HEK293 (cell line): ENCODE results near the gene THY1.

Experiments used
- CTCF ChIA-PET: fragments of 350-600 bp; formaldehyde crosslinking; extraction: SDS; loops from one replicate; lab custom pipeline; 2021; ENCODE audit warnings: antibody characterized with exemption; lab: Yijun Ruan, JAX
- POLR2A ChIA-PET: fragments of 300-600 bp; formaldehyde crosslinking; extraction: SDS; loops from one replicate; lab custom pipeline; 2020; ENCODE audit warnings: antibody characterized with exemption, inconsistent platforms; lab: Yijun Ruan, JAX
- H3K27ac ChIP-seq: fragments of 200-500 bp; sonication (Bioruptor generic); 2 replicates; pipeline ENCODE4 v1.5.1; 2014; ENCODE audit warnings: low read depth, low read length, control low read depth, inconsistent platforms; ENCODE audit errors: extremely low read depth
- H3K36me3 ChIP-seq, 2 experiments: fragments of 200-500 bp in 1 of 2; sonication (Bioruptor generic) in 1 of 2; 1 replicate in 1 of 2; 2 replicates in 1 of 2; pipeline ENCODE4 v1.5.1; 2014 to 2017; ENCODE audit warnings: inconsistent platforms in 2 of 2, low read length in 2 of 2; ENCODE audit not compliant: control insufficient read depth in 2 of 2, insufficient read depth in 1 of 2
- H3K4me1 ChIP-seq: fragments of 200-500 bp; sonication (Bioruptor generic); 2 replicates; pipeline ENCODE4 v1.5.1; 2014; ENCODE audit warnings: mild to moderate bottlenecking, low read length, inconsistent platforms; ENCODE audit not compliant: control insufficient read depth, insufficient read depth
- H3K4me3 ChIP-seq: 2 replicates; pipeline ENCODE4 v1.5.1; 2011; ENCODE audit warnings: low read depth, mild to moderate bottlenecking, control low read depth, low read length, moderate library complexity
- H3K9me3 ChIP-seq: fragments of 200-500 bp; sonication (Bioruptor generic); 2 replicates; pipeline ENCODE4 v1.5.1; 2014; ENCODE audit warnings: low read depth, low read length, inconsistent platforms; ENCODE audit not compliant: control insufficient read depth, insufficient read depth
- HIC1 ChIP-seq: fragments of 450-650 bp; formaldehyde crosslinking; IDR thresholded peaks from 2 replicates; pipeline ENCODE4 v1.5.1; 2016; ENCODE audit warnings: missing biosample characterization, missing genetic modification characterization
- KLF1 ChIP-seq: fragments of 450-650 bp; formaldehyde crosslinking; IDR thresholded peaks from 2 replicates; pipeline ENCODE4 v1.5.1; 2016; ENCODE audit warnings: missing biosample characterization, missing genetic modification characterization
- MYNN ChIP-seq: fragments of 450-650 bp; formaldehyde crosslinking; IDR thresholded peaks from 2 replicates; pipeline ENCODE4 v1.5.1; 2016; ENCODE audit warnings: missing biosample characterization, missing genetic modification characterization, borderline replicate concordance
- SP7 ChIP-seq: fragments of 450-650 bp; formaldehyde crosslinking; IDR thresholded peaks from 2 replicates; pipeline ENCODE4 v1.5.1; 2016; ENCODE audit warnings: missing biosample characterization, missing genetic modification characterization
- TRIM28 ChIP-seq: IDR thresholded peaks from 2 replicates; pipeline ENCODE4 v1.6.1; 2011; ENCODE audit warnings: low read length, control low read depth, borderline replicate concordance
- ZBTB20 ChIP-seq: fragments of 450-650 bp; formaldehyde crosslinking; IDR thresholded peaks from 2 replicates; pipeline ENCODE4 v1.5.1; 2016; ENCODE audit warnings: missing biosample characterization, missing genetic modification characterization
- ZBTB8A ChIP-seq: fragments of 450-650 bp; formaldehyde crosslinking; IDR thresholded peaks from 2 replicates; pipeline ENCODE4 v1.5.1; 2016; ENCODE audit warnings: missing biosample characterization, missing genetic modification characterization
- ZIC2 ChIP-seq: fragments of 450-650 bp; formaldehyde crosslinking; IDR thresholded peaks from 2 replicates; pipeline ENCODE4 v1.5.1; 2016; ENCODE audit warnings: missing biosample characterization, missing genetic modification characterization
- ZNF138 ChIP-seq: fragments of 450-650 bp; formaldehyde crosslinking; IDR thresholded peaks from 2 replicates; pipeline ENCODE4 v1.5.1; 2016; ENCODE audit warnings: missing biosample characterization, missing genetic modification characterization, borderline replicate concordance
- ZNF184 ChIP-seq: fragments of 450-650 bp; IDR thresholded peaks from 2 replicates; pipeline ENCODE4 v1.5.1; 2018; ENCODE audit warnings: missing biosample characterization, mild to moderate bottlenecking, missing genetic modification characterization
- ZNF335 ChIP-seq: fragments of 450-650 bp; formaldehyde crosslinking; conservative IDR thresholded peaks from 2 replicates; pipeline ENCODE4 v1.5.1; 2016; ENCODE audit warnings: missing biosample characterization, missing genetic modification characterization
- ZNF394 ChIP-seq: fragments of 450-650 bp; formaldehyde crosslinking; IDR thresholded peaks from 2 replicates; pipeline ENCODE4 v1.5.1; 2016; ENCODE audit warnings: missing biosample characterization, missing genetic modification characterization, mild to moderate bottlenecking, moderate library complexity, borderline replicate concordance
- ZNF398 ChIP-seq: fragments of 450-650 bp; formaldehyde crosslinking; IDR thresholded peaks from 2 replicates; pipeline ENCODE4 v1.5.1; 2017; ENCODE audit warnings: missing biosample characterization, missing genetic modification characterization
- ZNF600 ChIP-seq: fragments of 450-650 bp; formaldehyde crosslinking; IDR thresholded peaks from 2 replicates; pipeline ENCODE4 v1.5.1; 2016; ENCODE audit warnings: missing biosample characterization, missing genetic modification characterization
- ZNF629 ChIP-seq: fragments of 450-650 bp; formaldehyde crosslinking; IDR thresholded peaks from 2 replicates; pipeline ENCODE4 v1.5.1; 2017; ENCODE audit warnings: missing biosample characterization, missing genetic modification characterization
- ZNF701 ChIP-seq: fragments of 450-650 bp; formaldehyde crosslinking; IDR thresholded peaks from 2 replicates; pipeline ENCODE4 v1.5.1; 2016; ENCODE audit warnings: missing biosample characterization, missing genetic modification characterization
- ZNF785 ChIP-seq: fragments of 450-650 bp; formaldehyde crosslinking; IDR thresholded peaks from 2 replicates; pipeline ENCODE4 v1.5.1; 2016; ENCODE audit warnings: missing biosample characterization, missing genetic modification characterization
- TF ChIP-seq, protein P1 (sequence below): fragments of 450-650 bp; formaldehyde crosslinking; IDR thresholded peaks from 2 replicates; pipeline ENCODE4 v1.5.1; 2016; ENCODE audit warnings: missing biosample characterization, missing genetic modification characterization
- TF ChIP-seq, protein P2 (sequence below): fragments of 450-650 bp; formaldehyde crosslinking; IDR thresholded peaks from 2 replicates; pipeline ENCODE4 v1.5.1; 2016; ENCODE audit warnings: missing biosample characterization, missing genetic modification characterization

The THY1 gene

DNA sequence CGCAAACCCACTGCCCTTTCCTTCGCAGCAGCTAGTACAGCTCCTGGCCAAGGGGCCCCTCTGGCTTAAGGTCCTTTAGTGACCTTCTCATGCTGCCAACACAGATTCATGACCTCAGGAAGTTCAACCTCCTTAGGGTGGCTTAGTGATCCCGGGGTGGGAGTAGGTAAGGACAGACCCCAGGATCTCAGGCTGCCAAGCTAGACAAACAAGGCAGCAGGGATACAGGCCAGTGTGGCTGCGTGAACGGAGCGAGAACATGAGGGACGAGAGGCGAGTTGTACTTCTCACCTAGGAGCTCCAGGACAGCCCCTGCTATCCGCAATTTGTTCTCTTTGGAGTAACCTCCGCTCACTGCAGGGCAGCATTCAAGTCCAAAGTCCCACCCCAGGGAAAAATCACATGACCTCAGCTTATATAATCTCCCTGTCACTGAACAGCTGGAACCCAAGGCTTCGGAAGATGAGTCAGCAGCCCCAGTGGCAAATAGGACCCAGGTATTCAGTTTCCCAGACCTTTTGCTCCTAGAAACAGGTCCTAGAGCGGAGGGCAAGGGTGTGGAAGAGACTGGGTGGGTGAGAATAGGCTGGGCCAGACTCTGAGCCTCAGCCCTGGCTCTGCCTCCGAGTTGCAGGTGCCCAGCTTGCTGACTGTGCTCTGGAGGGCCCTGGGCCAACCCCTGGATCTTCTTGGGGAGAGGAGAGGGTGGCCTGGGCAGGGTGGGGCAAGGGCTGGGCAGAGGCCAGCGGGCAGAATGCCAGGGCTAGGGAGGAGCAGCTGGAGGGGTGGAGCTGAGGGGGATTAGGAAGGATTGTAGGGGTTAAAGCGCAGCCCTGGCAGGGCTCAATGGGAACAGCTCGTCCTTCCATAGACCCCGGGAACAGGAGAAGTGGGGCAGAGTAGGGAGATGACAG lies 54.6 kb downstream of the THY1 start:
- Histone ChIP-seq H3K4me3 (no peak overlapping the region), H3K9me3 (no peaks in the 10 kb centered on the region), H3K27ac (no peak overlapping the region), H3K36me3 (no peaks in the 10 kb centered on the region), H3K4me1 (peaks cover 2% of the 10 kb centered on the region; the same call in 1 of the 2 replicates)
- CTCF ChIA-PET = interaction anchor here (0.5 to 5.4 kb wide), 11 partner anchors 12 to 438 kb away, joined by 3 to 59 read pairs (median 4); partner anchors contain the start of genes C1QTNF5 and USP2
- POLR2A ChIA-PET = interaction anchor here (0.6 to 1.8 kb wide), 4 partner anchors 30 to 653 kb away, joined by 3 to 20 read pairs (median 3); partner anchors contain the start of gene MCAM
- TF ChIP-seq ZNF398 (peak; percentile 30; the same call in 1 of the 2 replicates), ZNF184 (tag by site-specific recombination) (no peak), KLF1 (tag by site-specific recombination) (peak; percentile 95), ZNF701 (tag by site-specific recombination) (no peak), ZNF629 (tag by site-specific recombination) (0 out of 2 replicates have a peak, but pooled peaks have one; percentile 13), ZBTB8A (tag by site-specific recombination) (0 out of 2 replicates have a peak, but pooled peaks have one; percentile 18), MYNN (no peak), ZNF138 (tag by site-specific recombination) (no peak), ZNF394 (no peak), ZIC2 (tag by site-specific recombination) (peak; percentile 57), ZNF335 (tag by site-specific recombination) (peak; percentile 33; the same call in 1 of the 2 replicates), TRIM28 (no peak), SP7 (0 out of 2 replicates have a peak, but pooled peaks have one; percentile 9), HIC1 (tag by site-specific recombination) (no peak), ZNF600 (tag by site-specific recombination) (peak; percentile 66), ZBTB20 (tag by site-specific recombination) (0 out of 2 replicates have a peak, but pooled peaks have one; percentile 23), ZNF785 (tag by site-specific recombination) (no peak)
- TF ChIP-seq, protein P1, sequence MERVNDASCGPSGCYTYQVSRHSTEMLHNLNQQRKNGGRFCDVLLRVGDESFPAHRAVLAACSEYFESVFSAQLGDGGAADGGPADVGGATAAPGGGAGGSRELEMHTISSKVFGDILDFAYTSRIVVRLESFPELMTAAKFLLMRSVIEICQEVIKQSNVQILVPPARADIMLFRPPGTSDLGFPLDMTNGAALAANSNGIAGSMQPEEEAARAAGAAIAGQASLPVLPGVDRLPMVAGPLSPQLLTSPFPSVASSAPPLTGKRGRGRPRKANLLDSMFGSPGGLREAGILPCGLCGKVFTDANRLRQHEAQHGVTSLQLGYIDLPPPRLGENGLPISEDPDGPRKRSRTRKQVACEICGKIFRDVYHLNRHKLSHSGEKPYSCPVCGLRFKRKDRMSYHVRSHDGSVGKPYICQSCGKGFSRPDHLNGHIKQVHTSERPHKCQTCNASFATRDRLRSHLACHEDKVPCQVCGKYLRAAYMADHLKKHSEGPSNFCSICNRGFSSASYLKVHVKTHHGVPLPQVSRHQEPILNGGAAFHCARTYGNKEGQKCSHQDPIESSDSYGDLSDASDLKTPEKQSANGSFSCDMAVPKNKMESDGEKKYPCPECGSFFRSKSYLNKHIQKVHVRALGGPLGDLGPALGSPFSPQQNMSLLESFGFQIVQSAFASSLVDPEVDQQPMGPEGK = 0 out of 2 replicates have a peak, but pooled peaks have one; percentile 22
- TF ChIP-seq, protein P2, sequence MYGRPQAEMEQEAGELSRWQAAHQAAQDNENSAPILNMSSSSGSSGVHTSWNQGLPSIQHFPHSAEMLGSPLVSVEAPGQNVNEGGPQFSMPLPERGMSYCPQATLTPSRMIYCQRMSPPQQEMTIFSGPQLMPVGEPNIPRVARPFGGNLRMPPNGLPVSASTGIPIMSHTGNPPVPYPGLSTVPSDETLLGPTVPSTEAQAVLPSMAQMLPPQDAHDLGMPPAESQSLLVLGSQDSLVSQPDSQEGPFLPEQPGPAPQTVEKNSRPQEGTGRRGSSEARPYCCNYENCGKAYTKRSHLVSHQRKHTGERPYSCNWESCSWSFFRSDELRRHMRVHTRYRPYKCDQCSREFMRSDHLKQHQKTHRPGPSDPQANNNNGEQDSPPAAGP (tag by site-specific recombination) = peak; percentile 49; the same call in 1 of the 2 replicates
